H9 (cell line): ENCODE measurements around the gene ABCB8. TPM values are rescaled to one million over a fixed set of nuclear protein-coding genes. Genes with fewer than 3 reads are reported as not detected.

ENCODE experiments used
- DNase-seq: peaks from one replicate; pipeline ENCODE4 v3.0.0-alpha.2; 2017
- H2AFZ ChIP-seq: one replicate; pipeline ENCODE4 v1.6.1; 2013; ENCODE audit warnings: mild to moderate bottlenecking, low read length, control low read depth, moderate library complexity
- H2AK5ac ChIP-seq: 2 replicates; pipeline ENCODE4 v1.6.1; 2013; ENCODE audit warnings: low read length, control low read depth, mixed read lengths; ENCODE audit not compliant: insufficient read length
- H2BK120ac ChIP-seq: one replicate; pipeline ENCODE4 v1.6.1; 2013; ENCODE audit warnings: low read depth, mild to moderate bottlenecking, low read length, control low read depth, inconsistent platforms; ENCODE audit not compliant: poor library complexity, severe bottlenecking
- H2BK12ac ChIP-seq: 2 replicates; pipeline ENCODE4 v1.6.1; 2013; ENCODE audit warnings: low read length, control low read depth, mixed read lengths, low read depth; ENCODE audit not compliant: insufficient read length
- H2BK15ac ChIP-seq: 2 replicates; pipeline ENCODE4 v1.6.1; 2013; ENCODE audit warnings: low read depth, low read length, control low read depth
- H2BK20ac ChIP-seq: one replicate; pipeline ENCODE4 v1.6.1; 2013; ENCODE audit warnings: low read depth, mild to moderate bottlenecking, low read length, control low read depth, inconsistent platforms; ENCODE audit not compliant: poor library complexity, severe bottlenecking
- H2BK5ac ChIP-seq: 2 replicates; pipeline ENCODE4 v1.6.1; 2013; ENCODE audit warnings: low read length, control low read depth, mixed read lengths; ENCODE audit not compliant: insufficient read length
- H3K14ac ChIP-seq: 2 replicates; pipeline ENCODE4 v1.6.1; 2013; ENCODE audit warnings: low read length, control low read depth; ENCODE audit not compliant: insufficient read depth
- H3K18ac ChIP-seq: 2 replicates; pipeline ENCODE4 v1.6.1; 2013; ENCODE audit warnings: low read depth, mild to moderate bottlenecking, mixed read lengths, low read length, control low read depth; ENCODE audit not compliant: insufficient read length
- H3K23ac ChIP-seq: 2 replicates; pipeline ENCODE4 v1.6.1; 2013; ENCODE audit warnings: low read length, control low read depth, mixed read lengths, low read depth; ENCODE audit not compliant: insufficient read length
- H3K23me2 ChIP-seq: 2 replicates; pipeline ENCODE4 v1.6.1; 2013; ENCODE audit warnings: low read depth, mild to moderate bottlenecking, mixed read lengths, low read length, control low read depth; ENCODE audit not compliant: insufficient read length, poor library complexity, severe bottlenecking
- H3K27ac ChIP-seq: 2 replicates; pipeline ENCODE4 v1.5.1; 2013; ENCODE audit warnings: low read length, control low read depth, mixed read lengths, low read depth; ENCODE audit not compliant: insufficient read length
- H3K27me3 ChIP-seq: 2 replicates; pipeline ENCODE4 v1.6.1; 2013; ENCODE audit warnings: low read length, control low read depth, inconsistent platforms; ENCODE audit not compliant: insufficient read depth
- H3K4ac ChIP-seq: 2 replicates; pipeline ENCODE4 v1.6.1; 2013; ENCODE audit warnings: low read depth, mild to moderate bottlenecking, control low read depth, inconsistent platforms, low read length, moderate library complexity
- H3K4me1 ChIP-seq: 2 replicates; pipeline ENCODE4 v1.6.1; 2013; ENCODE audit warnings: low read length, control low read depth, inconsistent platforms; ENCODE audit not compliant: insufficient read depth
- H3K4me2 ChIP-seq: 2 replicates; pipeline ENCODE4 v1.6.1; 2013; ENCODE audit warnings: low read length, control low read depth, mixed read lengths; ENCODE audit not compliant: insufficient read length, insufficient read depth
- H3K56ac ChIP-seq: 2 replicates; pipeline ENCODE4 v1.6.1; 2013; ENCODE audit warnings: low read depth, mild to moderate bottlenecking, mixed read lengths, low read length, control low read depth; ENCODE audit not compliant: insufficient read length
- H3K79me1 ChIP-seq: 2 replicates; pipeline ENCODE4 v1.6.1; 2013; ENCODE audit warnings: low read depth, mild to moderate bottlenecking, moderate library complexity, low read length, control low read depth, inconsistent platforms; ENCODE audit not compliant: insufficient read depth, poor library complexity, severe bottlenecking
- H3K79me2 ChIP-seq: 2 replicates; pipeline ENCODE4 v1.6.1; 2013; ENCODE audit warnings: low read length, control low read depth, inconsistent platforms; ENCODE audit not compliant: insufficient read depth
- H3K9ac ChIP-seq: 2 replicates; pipeline ENCODE4 v1.6.1; 2013; ENCODE audit warnings: low read length, control low read depth, mixed read lengths; ENCODE audit not compliant: insufficient read length; ENCODE audit errors: extremely low read depth
- H3K9me3 ChIP-seq: one replicate; pipeline ENCODE4 v1.6.1; 2013; ENCODE audit warnings: low read depth, low read length, inconsistent platforms; ENCODE audit not compliant: control insufficient read depth
- H3T11ph ChIP-seq: one replicate; pipeline ENCODE4 v1.6.1; 2013; ENCODE audit warnings: mild to moderate bottlenecking, low read length, control low read depth, inconsistent platforms
- H4K20me1 ChIP-seq: one replicate; pipeline ENCODE4 v1.6.1; 2013; ENCODE audit not compliant: control insufficient read depth, insufficient read length, insufficient read depth
- H4K5ac ChIP-seq: 2 replicates; pipeline ENCODE4 v1.6.1; 2013; ENCODE audit warnings: low read depth, mild to moderate bottlenecking, mixed read lengths, low read length, control low read depth; ENCODE audit not compliant: insufficient read length
- H4K8ac ChIP-seq: replicated peaks from 2 replicates; pipeline ENCODE4 v1.6.1; 2013; ENCODE audit warnings: low read length, control low read depth, mixed read lengths, low read depth; ENCODE audit not compliant: insufficient read length
- H4K91ac ChIP-seq: 2 replicates; pipeline ENCODE4 v1.6.1; 2013; ENCODE audit warnings: low read depth, mild to moderate bottlenecking, moderate library complexity, mixed read lengths, low read length, control low read depth; ENCODE audit not compliant: insufficient read length
- H3K27ac Mint-ChIP-seq, 3 experiments: 2 replicates in 2 of 3; 3 replicates in 1 of 3; pipeline ENCODE4 v1.8.0; 2020 to 2021; ENCODE audit warnings: mixed read lengths in 3 of 3, mild to moderate bottlenecking in 1 of 3, moderate library complexity in 1 of 3
- H3K27me3 Mint-ChIP-seq: 2 replicates; pipeline ENCODE4 v1.8.0; 2021; ENCODE audit warnings: low read depth, mild to moderate bottlenecking, moderate library complexity, mixed read lengths
- H3K36me3 Mint-ChIP-seq, 3 experiments: 2 replicates in 2 of 3; 3 replicates in 1 of 3; pipeline ENCODE4 v1.8.0; 2020 to 2021; ENCODE audit warnings: low read depth in 3 of 3, mixed read lengths in 3 of 3; ENCODE audit not compliant: insufficient read depth in 1 of 3
- H3K4me1 Mint-ChIP-seq, 2 experiments: 2 replicates each; pipeline ENCODE4 v1.8.0; 2020; ENCODE audit warnings: mixed read lengths in 2 of 2
- H3K4me3 Mint-ChIP-seq, 2 experiments: 2 replicates in 1 of 2; 3 replicates in 1 of 2; pipeline ENCODE4 v1.8.0; 2020 to 2021; ENCODE audit warnings: mild to moderate bottlenecking in 2 of 2, mixed read lengths in 2 of 2, moderate library complexity in 1 of 2
- H3K9me3 Mint-ChIP-seq, 2 experiments: 2 replicates in 1 of 2; 3 replicates in 1 of 2; pipeline ENCODE4 v1.8.0; 2020; ENCODE audit warnings: mild to moderate bottlenecking in 2 of 2, mixed read lengths in 2 of 2, moderate library complexity in 1 of 2
- WGBS: extraction: QIAGEN DNeasy Blood & Tissue Kit; methylation state at CpG from one replicate; pipeline ENCODE4 v1.1.7; 2013; ENCODE audit warnings: missing lambda C conversion rate, low lambda C conversion rate, mixed read lengths; ENCODE audit not compliant: insufficient read length; ENCODE audit errors: extremely low coverage; 5-methylcytosine and 5-hydroxymethylcytosine counted together
- total RNA-seq: library from RNA; stranded (reverse); gene quantifications from 2 replicates; pipeline ENCODE4 v1.2.1, GENCODE V29; 2021
- TF ChIP-seq, protein P1 (sequence below): fragments of 200-600 bp; sonication (generic); conservative IDR thresholded peaks from 3 replicates; pipeline ENCODE4 v1.8.0; 2021; ENCODE audit warnings: antibody characterized with exemption, mild to moderate bottlenecking

The ABCB8 gene
- total RNA-seq, 1 experiment from 2014 or later, result 22.1 TPM

DNA sequence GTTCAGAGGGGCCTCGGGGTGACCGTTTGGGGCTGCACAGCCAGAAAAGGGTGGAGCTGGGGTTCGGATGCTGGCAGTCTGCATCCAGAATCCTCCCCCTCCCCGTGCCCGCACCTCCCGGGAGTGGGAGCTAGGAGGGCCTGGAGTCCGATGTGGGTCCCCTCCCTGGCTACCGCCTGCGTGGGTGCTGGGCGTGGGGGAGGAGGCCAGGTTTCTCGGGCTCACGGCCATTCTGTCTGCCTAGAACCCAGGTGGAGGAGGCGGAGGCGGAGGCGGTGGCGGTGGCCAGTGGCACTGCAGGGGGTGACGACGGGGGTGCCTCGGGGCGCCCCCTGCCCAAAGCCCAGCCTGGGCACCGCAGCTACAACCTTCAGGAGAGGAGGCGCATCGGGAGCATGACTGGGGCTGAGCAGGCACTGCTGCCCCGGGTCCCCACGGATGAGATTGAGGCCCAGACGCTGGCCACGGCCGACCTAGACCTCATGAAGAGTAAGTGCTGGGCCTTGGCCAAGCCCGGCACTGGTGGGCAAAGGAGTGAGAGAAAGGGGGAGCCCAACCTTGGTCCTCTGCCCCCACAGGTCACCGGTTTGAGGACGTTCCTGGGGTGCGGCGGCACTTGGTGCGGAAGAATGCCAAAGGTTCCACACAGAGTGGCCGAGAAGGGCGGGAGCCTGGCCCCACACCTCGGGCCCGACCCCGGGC, 38.2 kb downstream of the ABCB8 start:
- Histone ChIP-seq H2BK20ac (no peak overlapping the region), H3K18ac (no peak overlapping the region), H2BK5ac (no peak overlapping the region), H3K23me2 (peaks cover 12% of the 10 kb centered on the region), H3K9ac (no peak overlapping the region), H3K4me2 (no peak overlapping the region), H3K79me1 (no peaks in the 10 kb centered on the region), H3K27ac (no peak overlapping the region), H2BK12ac (no peak overlapping the region), H2BK120ac (no peak overlapping the region), H4K8ac (no peak overlapping the region), H3K27me3 (no peaks in the 10 kb centered on the region), H3K56ac (no peak overlapping the region), H3K14ac (no peak overlapping the region), H3T11ph (no peak overlapping the region), H3K79me2 (no peaks in the 10 kb centered on the region), H4K20me1 (no peaks in the 10 kb centered on the region), H3K9me3 (no peaks in the 10 kb centered on the region), H2BK15ac (no peak overlapping the region), H2AFZ (no peak overlapping the region), H4K5ac (no peak overlapping the region), H2AK5ac (no peak overlapping the region), H3K4me1 (no peaks in the 10 kb centered on the region; the same call in 1 of the 2 replicates), H4K91ac (no peak overlapping the region), H3K4ac (no peak overlapping the region), H3K23ac (no peak overlapping the region)
- TF ChIP-seq, protein P1, sequence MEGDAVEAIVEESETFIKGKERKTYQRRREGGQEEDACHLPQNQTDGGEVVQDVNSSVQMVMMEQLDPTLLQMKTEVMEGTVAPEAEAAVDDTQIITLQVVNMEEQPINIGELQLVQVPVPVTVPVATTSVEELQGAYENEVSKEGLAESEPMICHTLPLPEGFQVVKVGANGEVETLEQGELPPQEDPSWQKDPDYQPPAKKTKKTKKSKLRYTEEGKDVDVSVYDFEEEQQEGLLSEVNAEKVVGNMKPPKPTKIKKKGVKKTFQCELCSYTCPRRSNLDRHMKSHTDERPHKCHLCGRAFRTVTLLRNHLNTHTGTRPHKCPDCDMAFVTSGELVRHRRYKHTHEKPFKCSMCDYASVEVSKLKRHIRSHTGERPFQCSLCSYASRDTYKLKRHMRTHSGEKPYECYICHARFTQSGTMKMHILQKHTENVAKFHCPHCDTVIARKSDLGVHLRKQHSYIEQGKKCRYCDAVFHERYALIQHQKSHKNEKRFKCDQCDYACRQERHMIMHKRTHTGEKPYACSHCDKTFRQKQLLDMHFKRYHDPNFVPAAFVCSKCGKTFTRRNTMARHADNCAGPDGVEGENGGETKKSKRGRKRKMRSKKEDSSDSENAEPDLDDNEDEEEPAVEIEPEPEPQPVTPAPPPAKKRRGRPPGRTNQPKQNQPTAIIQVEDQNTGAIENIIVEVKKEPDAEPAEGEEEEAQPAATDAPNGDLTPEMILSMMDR, result no peak
- no peak for DNase-seq
- WGBS, result no CpG with 5 or more reads among the region's 39 CpGs
- H3K36me3 Mint-ChIP-seq, result peaks cover 36 to 62% (median 57%) of the 10 kb centered on the region in 3 experiments; a peak in 6 of 7 replicates
- H3K27me3 Mint-ChIP-seq, result no peaks in the 10 kb centered on the region
- no peak overlapping the region for H3K27ac Mint-ChIP-seq
- H3K4me3 Mint-ChIP-seq, result no peak overlapping the region
- no peaks in the 10 kb centered on the region; a peak in 2 of 5 replicates for H3K9me3 Mint-ChIP-seq
- H3K4me1 Mint-ChIP-seq, result peaks cover 22 to 24% of the 10 kb centered on the region in 2 experiments
